Thyroid gland (tissue), 4 donors: ENCODE results near the gene CLMN. TPM values are rescaled to one million over a fixed set of nuclear protein-coding genes. Genes with fewer than 3 reads are reported as not detected.

Experiments
- DNase-seq, 2 donors: peaks; one replicate each; pipeline ENCODE4 v3.0.0-alpha.2; 2019
- H3K27ac ChIP-seq, 3 donors: fragments of 200-600 bp; sonication (generic); 1 replicate in 2 of 3; 2 replicates in 1 of 3; pipeline ENCODE4 v1.5.1; 2016 to 2019; ENCODE audit warnings: mild to moderate bottlenecking in 1 of 3, moderate library complexity in 1 of 3
- H3K27me3 ChIP-seq: fragments of 200-600 bp; sonication (generic); one replicate; pipeline ENCODE4 v1.5.1; 2019
- H3K36me3 ChIP-seq, 2 donors: fragments of 200-600 bp; sonication (generic); one replicate each; pipeline ENCODE4 v1.5.1; 2016 to 2019
- H3K4me1 ChIP-seq, 2 donors: fragments of 200-600 bp; sonication (generic); one replicate each; pipeline ENCODE4 v1.5.1; 2017 to 2019
- H3K4me3 ChIP-seq, 3 donors: fragments of 200-600 bp; sonication (generic); replicated peaks in 1 of 3; 1 replicate in 2 of 3; 2 replicates in 1 of 3; pipeline ENCODE4 v1.5.1; 2016; ENCODE audit warnings: mild to moderate bottlenecking in 1 of 3
- H3K9me3 ChIP-seq: fragments of 200-600 bp; sonication (generic); one replicate; pipeline ENCODE4 v1.5.1; 2017
- POLR2A ChIP-seq, 2 donors: fragments of 450-650 bp; IDR thresholded peaks; one replicate each; pipeline ENCODE4 v1.6.1; 2017; ENCODE audit warnings: antibody characterized with exemption in 2 of 2, mild to moderate bottlenecking in 2 of 2, moderate library complexity in 1 of 2
- WGBS, 2 donors: methylation state at CpG; one replicate each; pipeline ENCODE4 v1.1.5; 2017; 5-methylcytosine and 5-hydroxymethylcytosine counted together
- intact Hi-C: fragments of 100-400 bp; cut with DNase I; formaldehyde crosslinking; loops from one replicate; pipeline ENCODE4 v1.15.1; 2023
- total RNA-seq, 4 donors: library from RNA; depleted of rRNA; stranded (reverse); fragments of >200 nt; gene quantifications; one replicate each; pipeline ENCODE4 v1.2.3, GENCODE V29; 2016
- TF ChIP-seq, protein P1 (sequence below), 6 experiments: fragments of 200-600 bp in 3 of 6; fragments of 450-650 bp in 3 of 6; sonication (generic) in 3 of 6; IDR thresholded peaks; one replicate each; pipeline ENCODE4 v1.5.1; 2016 to 2019; ENCODE audit warnings: antibody characterized with exemption in 6 of 6, mild to moderate bottlenecking in 2 of 6, inconsistent platforms in 1 of 6, moderate library complexity in 1 of 6

CLMN gene
- total RNA-seq, 4 donors from 2014 or later, result 15.3 to 29.9 (median 17.8) TPM

DNA sequence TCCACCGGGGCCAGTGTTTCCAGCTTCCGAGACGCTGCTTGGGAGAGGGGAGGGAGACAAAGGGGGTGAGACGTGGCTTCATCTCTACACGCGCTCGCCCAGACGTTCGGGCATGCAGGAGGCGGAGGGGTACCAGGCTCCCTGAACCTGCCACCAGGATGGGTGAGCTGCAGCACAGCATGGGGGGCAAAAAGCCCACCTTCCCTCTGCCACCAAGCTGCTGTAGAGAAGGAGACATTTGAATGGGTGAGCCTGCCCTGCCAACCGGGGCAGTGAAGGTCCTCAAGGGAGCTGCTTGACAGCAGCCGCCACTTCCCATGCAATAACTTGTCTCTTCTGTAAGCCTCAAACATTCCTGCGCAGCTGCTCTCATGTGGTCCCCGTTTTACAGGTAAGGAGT, 83.9 kb downstream of the CLMN start:
- DNase-seq, result no peak
- 94 to 95% methylated on average over 6 to 14 of the region's 14 CpGs for WGBS, 2 donors
- intact Hi-C loops, result no loop called here
- H3K27ac ChIP-seq, result peak overlapping the region; percentile 90 to 92 (median 92)
- no peaks in the 10 kb centered on the region for H3K9me3 ChIP-seq
- no peaks in the 10 kb centered on the region for H3K36me3 ChIP-seq
- TF ChIP-seq POLR2A (IDR thresholded peaks at IDR 0.05), result no peak
- TF ChIP-seq, protein P1, sequence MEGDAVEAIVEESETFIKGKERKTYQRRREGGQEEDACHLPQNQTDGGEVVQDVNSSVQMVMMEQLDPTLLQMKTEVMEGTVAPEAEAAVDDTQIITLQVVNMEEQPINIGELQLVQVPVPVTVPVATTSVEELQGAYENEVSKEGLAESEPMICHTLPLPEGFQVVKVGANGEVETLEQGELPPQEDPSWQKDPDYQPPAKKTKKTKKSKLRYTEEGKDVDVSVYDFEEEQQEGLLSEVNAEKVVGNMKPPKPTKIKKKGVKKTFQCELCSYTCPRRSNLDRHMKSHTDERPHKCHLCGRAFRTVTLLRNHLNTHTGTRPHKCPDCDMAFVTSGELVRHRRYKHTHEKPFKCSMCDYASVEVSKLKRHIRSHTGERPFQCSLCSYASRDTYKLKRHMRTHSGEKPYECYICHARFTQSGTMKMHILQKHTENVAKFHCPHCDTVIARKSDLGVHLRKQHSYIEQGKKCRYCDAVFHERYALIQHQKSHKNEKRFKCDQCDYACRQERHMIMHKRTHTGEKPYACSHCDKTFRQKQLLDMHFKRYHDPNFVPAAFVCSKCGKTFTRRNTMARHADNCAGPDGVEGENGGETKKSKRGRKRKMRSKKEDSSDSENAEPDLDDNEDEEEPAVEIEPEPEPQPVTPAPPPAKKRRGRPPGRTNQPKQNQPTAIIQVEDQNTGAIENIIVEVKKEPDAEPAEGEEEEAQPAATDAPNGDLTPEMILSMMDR (IDR thresholded peaks at IDR 0.05), result no peak
- H3K4me1 ChIP-seq, result peaks cover 76 to 81% of the 10 kb centered on the region in 2 donors
- no peaks in the 10 kb centered on the region for H3K27me3 ChIP-seq
- H3K4me3 ChIP-seq, result no peak overlapping the region

GRCh38 chr14:95235351-95235750, 84.4 kb downstream of the CLMN start:
- Histone ChIP-seq H3K9me3 (no peaks in the 10 kb centered on the region), H3K4me3 (no peak overlapping the region), H3K4me1 (peaks cover 72 to 79% of the 10 kb centered on the region in 2 donors), H3K36me3 (no peaks in the 10 kb centered on the region), H3K27ac (peak overlapping the region; percentile 90 to 92 (median 92)), H3K27me3 (no peaks in the 10 kb centered on the region)
- no peak for TF ChIP-seq POLR2A (IDR thresholded peaks at IDR 0.05)
- TF ChIP-seq, protein P1 (IDR thresholded peaks at IDR 0.05), result no peak
- 85 to 95% methylated on average over 4 of the region's 4 CpGs for WGBS, 2 donors
- intact Hi-C loops, result no loop called here
- DNase-seq, result no peak

GRCh38 chr14:95234426-95234825, 85.3 kb downstream of the CLMN start:
- no peaks in the 10 kb centered on the region for H3K27me3 ChIP-seq
- TF ChIP-seq POLR2A (IDR thresholded peaks at IDR 0.05), result no peak
- TF ChIP-seq, protein P1 (IDR thresholded peaks at IDR 0.05), result no peak
- H3K9me3 ChIP-seq, result no peaks in the 10 kb centered on the region
- H3K4me3 ChIP-seq, result peak overlapping the region in 1 of 3 donors; percentile 17
- H3K36me3 ChIP-seq, result no peaks in the 10 kb centered on the region
- intact Hi-C loops, result no loop called here
- H3K27ac ChIP-seq, result peak overlapping the region; percentile 90 to 92 (median 92)
- 24 to 43% methylated on average over 5 to 8 of the region's 8 CpGs for WGBS, 2 donors
- DNase-seq, result peak; percentile 92 to 93
- H3K4me1 ChIP-seq, result peaks cover 69 to 82% of the 10 kb centered on the region in 2 donors

GRCh38 chr14:95233702-95234241, 85.9 kb downstream of the CLMN start:
- Histone ChIP-seq H3K4me3 (peak overlapping the region in 1 of 3 donors; percentile 17), H3K36me3 (no peaks in the 10 kb centered on the region), H3K27ac (peak overlapping the region; percentile 90 to 92 (median 92)), H3K4me1 (peaks cover 70 to 86% of the 10 kb centered on the region in 2 donors), H3K27me3 (no peaks in the 10 kb centered on the region), H3K9me3 (no peaks in the 10 kb centered on the region)
- 23 to 36% methylated on average over 8 to 9 of the region's 9 CpGs for WGBS, 2 donors
- peak; percentile 95 for DNase-seq
- intact Hi-C loops, result no loop called here
- TF ChIP-seq, protein P1 (IDR thresholded peaks at IDR 0.05), result no peak
- peak in 1 of 2 donors; percentile 16 for TF ChIP-seq POLR2A (IDR thresholded peaks at IDR 0.05)

GRCh38 chr14:95232894-95233584, 86.7 kb downstream of the CLMN start:
- Histone ChIP-seq H3K36me3 (no peaks in the 10 kb centered on the region), H3K4me3 (no peak overlapping the region), H3K4me1 (peaks cover 69 to 89% of the 10 kb centered on the region in 2 donors), H3K9me3 (no peaks in the 10 kb centered on the region), H3K27ac (peak overlapping the region; percentile 90 to 92 (median 92)), H3K27me3 (no peaks in the 10 kb centered on the region)
- DNase-seq, result no peak
- WGBS, 2 donors, result 89 to 94% methylated on average over 3 of the region's 3 CpGs
- intact Hi-C loops, result no loop called here
- TF ChIP-seq POLR2A (IDR thresholded peaks at IDR 0.05), result no peak
- TF ChIP-seq, protein P1 (IDR thresholded peaks at IDR 0.05), result no peak
